DMS114 treated with DMSO at 0.1 percent for 48 hours (cell line): ENCODE results near the gene COL26A1.

ENCODE experiments used
- DNase-seq: peaks from one replicate; lab custom pipeline; 2025; ENCODE audit not compliant: unreplicated experiment; lab: John Stamatoyannopoulos, UW

The COL26A1 gene

DNA sequence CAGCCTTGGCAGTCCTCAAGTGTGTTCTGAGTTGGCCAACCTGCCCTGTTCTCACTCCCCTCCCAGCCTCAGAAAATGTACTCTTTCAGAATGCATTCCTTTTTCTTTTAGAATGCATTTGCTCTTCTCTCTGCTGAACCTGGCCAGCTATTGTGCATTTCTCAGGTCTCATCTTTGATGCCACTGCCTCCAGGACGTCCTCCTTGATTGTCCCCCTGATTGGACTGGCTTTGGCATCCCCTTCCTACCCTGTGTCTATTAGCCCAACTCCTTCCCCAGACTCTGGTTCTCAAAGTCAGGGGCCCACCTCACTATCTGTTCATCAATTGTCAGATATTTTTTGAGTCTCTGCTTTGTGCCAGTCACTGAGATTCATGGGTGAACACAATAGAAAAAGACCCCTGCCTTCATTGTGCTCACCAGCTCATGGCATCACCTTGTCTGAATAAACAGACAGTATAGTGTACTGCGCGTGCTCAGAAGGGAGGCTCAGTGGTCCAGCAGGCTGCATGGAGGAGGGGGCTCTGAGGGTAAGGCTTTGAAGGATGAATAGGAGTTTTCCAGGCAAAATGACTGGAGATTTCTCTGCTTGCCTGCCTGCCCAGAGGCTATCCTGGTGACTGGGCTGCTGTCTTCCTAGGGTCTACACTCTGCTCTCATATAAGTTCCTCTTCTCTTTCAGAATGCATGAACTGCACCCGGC is 169.9 kb downstream of the COL26A1 start:
- DNase-seq, result no peak

DNA sequence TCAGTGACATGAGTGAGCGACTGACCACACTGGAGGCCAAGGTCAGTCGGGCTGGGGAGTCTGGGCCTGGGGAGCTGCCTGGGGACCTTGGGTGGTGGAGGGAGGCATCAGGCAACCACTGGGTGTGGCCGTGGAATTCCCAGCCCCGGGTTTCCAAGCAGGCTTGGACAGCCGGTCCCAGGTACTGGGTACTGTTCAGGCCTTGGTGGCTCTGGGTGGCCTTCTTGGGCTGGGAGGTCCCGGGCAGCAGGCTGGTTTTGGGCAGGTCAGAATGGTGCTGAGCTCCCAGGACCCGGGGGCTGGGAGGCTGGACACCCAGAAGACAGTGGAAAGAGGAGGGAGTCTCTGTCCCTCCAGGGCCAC is 170.4 kb downstream of the COL26A1 start:
- DNase-seq, result no peak

DNA sequence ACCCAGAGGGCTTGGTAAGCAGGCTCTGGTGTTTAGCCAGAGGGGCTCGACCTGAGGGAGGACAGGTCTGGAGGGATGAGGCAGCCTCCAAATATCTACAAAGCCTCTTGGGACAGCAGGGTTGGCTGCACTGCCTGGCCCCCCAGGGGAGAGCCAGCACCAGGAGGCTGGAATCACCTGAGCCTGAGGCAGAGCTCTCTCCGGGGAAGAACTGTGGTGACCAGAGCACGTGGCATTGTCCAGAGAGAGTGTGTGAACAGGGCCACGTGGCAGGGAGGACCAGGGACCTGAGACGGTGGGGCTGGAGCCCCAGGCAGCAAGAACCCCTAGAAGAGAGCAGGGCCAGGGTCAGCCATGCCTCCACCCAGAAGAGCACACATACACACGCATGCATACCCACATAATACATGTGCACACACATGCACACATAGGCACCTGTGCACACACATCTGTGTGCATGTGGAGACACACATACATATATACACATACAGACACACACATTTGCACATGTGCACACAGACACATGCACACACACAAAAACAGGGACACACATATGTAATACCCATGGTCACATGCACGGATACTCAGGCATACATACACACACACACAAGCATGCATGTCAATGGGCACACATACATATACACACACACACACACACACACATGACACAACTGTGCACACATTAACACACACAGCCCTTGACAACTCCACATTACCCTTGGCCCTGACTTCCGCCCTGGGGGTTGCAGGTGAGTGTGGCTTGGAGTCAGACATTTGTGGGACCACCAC is 171.5 kb downstream of the COL26A1 start:
- no peak for DNase-seq

DNA sequence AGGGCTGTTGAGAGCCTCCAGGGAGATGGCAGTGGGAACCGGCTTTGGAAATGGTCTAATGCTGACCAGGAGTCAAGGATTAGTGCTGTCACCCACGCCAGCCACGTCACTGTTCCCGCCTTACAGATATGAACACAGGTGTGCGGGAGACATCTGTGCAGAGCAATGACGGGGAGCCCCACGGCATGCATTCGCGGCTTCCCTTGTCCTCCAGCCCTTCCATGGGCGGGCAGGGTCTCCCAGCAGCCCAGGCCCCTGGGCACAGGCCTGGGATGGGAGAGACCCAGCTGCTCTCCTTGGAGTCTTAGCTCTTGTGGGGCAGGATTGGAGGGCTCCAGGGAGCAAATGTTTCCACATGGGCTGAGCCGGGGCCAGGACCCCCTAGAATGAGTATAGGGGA is 172.2 kb downstream of the COL26A1 start:
- DNase-seq, result no peak

DNA sequence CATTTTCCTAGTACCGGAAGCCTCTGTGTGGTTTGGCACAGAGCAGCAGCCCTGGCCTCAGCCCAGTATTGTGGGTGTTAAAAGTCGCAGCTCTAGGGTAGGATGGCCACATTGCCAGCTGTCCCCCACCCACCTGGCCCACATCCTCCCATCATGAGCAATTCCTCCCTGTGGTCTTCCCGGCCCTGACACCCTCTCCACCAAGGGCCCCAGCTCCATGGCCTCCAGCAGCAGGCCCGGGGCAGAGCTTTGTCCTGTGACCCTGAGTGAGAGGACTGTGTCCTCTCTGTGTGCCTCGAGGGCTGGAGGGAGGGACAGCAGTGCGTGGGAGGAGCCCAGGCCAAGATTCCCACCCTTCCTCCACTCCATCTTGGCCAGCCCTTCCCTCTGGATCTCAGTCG is 172.7 kb downstream of the COL26A1 start:
- DNase-seq, result no peak

DNA sequence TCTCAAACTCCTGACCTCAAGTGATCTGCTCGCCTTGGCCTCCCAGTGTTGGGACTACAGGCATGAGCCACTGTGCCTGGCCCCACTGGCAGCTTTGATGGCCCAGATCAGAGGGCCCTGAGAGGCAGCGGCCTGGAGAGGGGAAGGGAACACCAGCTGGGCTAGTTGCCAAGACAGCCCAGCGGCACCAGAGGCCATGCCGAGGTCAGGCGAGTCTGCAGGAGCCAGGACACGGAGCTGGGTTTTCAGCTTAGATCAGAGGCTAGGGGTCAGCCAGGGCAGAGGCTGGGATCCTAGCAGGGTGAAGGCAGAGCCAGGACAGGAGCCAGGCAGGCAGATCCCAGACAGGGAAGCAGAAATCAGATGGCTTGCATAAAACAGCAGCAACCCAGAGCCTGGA is 173.6 kb downstream of the COL26A1 start:
- no peak for DNase-seq

DNA sequence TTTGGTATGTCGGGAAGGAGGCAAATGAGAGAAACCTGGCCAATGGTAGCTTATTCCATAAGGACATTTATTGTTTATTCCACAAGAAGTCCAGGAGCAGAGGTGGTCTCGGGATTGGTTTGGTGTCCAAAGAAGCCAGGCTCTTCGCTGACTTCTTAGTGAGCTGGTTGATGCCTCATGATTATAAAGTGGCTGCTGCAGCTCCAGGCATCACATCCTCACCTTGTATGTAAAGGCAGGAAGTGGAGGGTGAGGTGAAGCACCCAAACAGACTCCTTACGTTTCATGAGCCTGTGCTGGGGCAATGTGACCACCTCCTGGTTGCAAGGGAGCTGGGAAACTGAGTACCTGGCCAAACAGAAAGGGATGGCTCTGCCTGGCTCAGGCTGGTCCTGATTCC is 174.0 kb downstream of the COL26A1 start:
- no peak for DNase-seq

DNA sequence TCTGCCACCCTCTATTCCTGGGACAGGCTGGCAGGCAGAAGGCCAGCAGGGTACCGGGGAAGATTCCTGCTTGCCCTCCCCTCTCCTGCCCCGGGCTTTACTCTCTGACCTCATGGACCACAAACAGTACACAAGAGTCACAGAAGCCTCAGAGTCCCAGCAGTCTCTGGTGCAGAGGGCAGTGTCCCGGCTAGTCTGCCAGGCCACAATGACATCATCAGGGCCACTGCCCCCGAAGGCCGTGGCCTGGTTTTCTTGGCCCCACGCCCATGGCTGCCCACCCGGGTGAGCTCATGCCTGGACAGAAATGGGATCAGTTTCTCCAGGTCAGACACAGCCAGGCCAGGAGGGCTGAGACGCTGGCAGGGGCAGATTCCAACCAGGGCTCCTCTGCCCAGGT is 174.5 kb downstream of the COL26A1 start:
- no peak for DNase-seq

DNA sequence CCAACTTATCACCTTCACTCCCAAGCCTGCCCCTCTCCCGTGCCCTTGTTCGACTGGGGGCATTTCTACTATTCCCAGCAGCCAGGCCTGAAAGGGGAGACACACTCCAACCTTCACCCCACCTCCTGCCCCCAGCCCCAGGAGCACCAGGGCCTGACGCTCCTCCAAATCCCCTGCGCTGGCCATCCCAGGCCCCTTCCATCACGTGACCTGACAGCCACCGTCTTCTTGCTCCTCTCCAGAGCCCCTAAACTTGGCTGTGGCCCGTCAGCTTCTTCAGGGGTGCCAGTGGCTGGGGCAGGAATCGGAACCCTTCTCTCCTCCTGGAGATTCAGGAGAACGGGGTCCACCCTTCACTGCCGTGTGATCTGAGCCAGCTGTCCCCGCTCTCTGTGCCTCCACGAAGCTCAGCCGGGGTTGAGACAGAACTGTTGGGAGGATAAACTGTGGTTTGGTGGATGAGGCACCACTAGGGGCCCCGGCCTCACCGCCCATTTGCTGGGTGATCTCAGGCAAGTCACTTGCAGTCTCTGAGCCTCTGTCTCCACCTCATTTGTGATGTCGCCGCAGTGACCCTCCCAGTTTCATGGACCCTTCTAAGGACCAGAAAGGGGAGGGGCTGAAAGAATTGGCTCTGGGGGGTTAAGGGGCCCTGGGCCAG is 175.4 kb downstream of the COL26A1 start:
- DNase-seq, result no peak

DNA sequence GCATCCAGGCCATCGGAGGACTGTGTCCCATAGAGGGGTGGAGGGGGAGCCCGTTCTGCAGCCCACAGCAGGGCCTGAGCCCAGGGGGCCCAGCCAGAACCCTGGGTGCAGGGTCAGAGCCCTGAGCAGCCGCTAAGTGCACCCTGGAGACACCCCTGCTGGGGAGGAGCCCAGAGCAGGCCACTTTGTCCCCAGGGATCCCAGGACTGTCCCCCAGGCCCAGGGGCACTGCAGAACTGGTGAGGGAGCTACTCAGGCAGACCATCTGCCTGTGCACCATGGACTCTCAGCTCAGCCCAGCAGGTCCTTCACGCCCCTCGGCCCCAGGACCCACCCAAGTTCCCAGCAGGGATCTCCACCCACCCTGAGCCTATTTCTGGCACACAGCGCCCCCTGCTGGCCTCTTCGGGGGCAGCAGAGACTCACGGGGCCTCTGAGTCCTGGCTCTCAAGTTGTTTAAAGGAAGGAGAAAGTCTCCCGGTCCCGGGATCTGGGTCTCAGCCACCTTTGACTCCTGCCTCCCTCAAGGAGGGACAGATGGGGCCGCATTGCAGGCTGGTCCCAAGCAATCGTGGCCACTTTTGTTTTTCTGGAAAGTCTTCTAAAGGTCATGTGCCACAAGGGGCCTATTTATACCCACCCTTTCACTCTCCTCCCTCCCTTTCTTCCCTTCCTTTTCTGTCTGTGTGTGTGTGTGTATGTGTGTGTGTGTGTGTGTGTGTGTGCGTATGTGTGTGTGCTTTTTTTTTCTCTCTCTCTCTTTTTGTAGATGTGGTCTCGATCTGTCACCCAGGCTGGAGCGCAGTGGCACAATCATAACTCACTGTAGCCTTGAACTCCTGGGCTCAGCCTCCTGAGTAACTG is 176.2 kb downstream of the COL26A1 start:
- peak; percentile 20 for DNase-seq

DNA sequence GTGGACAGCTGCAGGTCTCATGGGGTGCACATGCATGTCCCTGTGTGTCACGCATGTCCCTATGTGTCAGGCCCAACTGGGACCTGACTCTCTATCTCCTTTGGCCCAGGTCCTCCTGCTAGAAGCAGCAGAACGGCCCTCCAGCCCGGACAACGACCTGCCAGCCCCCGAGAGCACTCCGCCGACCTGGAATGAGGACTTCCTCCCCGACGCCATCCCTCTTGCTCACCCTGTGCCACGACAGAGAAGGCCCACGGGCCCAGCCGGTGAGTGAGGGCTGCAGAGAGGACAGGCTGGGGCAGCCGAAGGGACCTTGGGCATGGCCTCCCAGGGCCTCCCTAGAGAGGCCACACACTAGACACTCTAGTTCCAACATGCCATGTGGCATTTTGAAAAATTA is 177.1 kb downstream of the COL26A1 start:
- no peak for DNase-seq

DNA sequence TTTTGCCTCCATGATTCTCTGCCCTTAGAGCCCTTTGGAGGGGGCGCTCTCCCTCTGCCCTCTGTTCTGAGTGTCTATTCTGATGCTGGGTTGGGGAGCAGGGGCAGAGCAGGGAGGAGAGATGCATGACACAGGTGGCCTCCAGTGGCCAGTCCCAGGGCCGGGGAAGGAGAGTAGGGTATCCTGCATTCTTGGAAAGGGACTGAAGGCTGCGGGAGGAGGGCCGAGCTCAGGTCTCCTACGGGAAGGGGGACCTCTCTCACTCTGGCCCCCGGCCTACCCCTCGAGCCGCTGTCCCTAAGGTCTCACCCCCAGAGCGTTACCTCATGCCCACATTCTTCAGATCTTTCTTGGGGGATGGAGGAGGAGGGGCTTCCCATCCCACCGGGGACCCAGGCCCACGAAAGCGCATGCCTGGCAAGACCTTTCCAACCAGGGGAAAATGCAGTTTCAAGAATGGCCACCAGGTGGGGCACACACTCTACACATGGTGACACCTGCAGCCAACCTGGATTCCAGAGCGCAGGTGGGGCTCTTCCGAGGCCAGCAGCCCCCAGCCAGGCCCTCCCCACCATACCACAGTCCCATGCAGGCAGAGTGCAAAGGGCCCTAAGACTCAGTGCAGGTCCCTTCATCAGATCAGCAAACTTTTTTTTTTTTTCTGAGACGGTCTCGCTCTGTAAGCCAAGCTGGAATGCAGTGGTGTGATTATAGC is 180.0 kb downstream of the COL26A1 start:
- DNase-seq, result peak; percentile 8

DNA sequence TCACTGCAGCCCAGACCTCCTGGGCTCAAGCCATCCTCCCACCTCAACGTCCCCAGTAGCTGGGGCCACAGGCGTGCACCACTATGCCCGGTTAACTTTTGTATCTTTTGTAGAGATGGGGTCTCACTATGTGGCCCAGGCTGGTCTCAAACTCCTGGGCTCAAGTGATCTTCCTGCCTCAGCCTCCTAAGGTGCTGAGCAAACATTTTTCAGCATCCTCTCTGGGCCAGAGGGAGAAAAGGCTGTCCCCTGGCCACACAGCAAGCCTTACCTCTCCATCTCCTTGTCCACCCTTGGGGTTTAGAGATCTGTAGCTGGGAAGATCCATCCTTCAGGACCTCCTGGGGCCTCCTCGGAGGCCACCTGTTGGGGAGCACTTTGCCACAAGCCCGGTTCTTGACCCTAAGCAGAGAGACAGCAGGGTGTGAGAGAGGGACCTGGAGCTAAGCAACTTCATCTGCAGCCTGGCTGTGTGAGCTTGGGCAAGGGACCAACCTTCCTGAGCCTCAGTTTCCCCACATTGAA is 180.6 kb downstream of the COL26A1 start:
- DNase-seq, result no peak

DNA sequence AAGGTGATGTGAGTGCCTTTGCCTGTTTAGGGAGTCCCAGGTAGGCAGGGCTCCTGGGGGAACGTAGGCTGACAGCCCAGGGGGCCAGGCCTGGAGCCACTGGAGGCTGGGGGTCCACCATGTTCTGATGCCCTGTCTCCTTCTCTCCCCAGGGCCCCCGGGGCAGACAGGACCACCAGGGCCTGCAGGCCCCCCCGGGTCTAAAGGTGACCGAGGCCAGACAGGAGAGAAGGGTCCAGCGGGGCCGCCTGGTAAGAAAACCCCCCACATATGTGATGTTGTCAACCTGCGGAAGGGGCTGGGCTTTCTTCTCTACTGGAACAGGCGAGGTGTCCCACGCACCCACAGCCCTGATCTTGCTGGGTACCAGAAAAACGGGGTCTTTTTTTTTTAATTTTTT is 181.2 kb downstream of the COL26A1 start:
- DNase-seq, result no peak

DNA sequence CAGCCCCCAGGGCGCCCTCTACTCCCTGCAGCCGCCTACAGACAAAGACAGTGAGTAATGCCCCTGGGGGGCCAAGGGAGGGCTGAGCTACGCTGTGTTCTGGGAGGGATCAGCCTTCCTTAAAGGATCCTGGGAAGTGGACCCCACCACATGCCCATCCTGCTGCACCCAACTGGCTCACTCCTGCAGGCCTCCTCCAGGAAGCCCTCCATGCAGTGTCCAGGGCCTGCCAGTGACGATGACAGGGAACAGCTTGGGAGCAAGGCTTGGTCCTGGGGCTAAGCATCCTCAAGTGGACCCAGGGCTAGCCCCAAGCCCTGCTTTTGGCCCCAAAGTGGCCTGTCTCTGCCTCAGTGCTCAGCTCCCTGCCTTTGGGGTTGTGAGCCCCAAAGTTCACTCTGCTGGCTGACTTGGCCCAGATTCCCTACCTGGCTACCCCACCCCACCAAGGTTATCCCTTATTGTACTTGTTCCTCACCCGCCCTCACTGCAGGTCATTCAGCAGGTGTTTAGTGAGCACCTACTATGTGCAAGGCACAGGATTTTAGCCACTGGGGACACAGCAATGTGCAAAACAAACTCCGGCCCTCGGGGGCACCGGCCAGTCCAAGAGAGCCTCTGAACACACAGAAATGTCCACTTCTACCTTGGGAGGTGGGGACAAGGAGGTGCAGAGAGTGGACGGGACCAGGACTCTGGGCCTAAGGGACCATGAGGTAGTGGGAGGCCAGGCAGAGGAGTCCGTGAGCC is 182.9 kb downstream of the COL26A1 start:
- DNase-seq, result no peak

DNA sequence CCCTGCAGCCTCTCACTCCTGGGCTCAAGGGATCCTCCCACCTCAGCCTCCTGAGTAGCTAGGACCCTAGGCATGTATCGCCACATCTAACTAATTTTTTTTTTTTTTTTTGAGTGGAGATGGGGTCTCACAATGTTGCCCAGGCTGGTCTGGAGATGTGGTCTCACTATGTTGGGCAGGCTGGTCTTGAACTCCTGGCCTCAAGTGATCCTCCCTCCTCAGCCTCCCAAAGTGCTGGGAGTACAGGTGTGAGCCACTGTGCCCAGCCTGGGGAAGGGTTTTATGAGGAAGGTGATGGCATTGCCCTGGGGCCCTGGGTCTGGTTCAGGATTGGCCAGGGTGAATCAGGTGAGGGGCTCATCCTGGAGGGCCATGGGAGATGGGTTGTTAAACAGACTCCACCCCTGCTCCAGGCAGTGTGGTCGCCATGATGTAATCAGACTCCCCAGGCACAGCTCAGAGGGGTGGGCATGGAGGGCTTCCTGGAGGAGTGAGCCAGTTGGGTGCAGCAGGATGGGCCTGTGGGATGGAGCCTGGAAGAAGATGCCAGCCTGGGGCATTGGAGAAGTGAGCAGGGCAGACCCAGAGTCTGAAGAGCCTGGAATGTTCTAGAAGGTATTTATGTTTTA is 183.7 kb downstream of the COL26A1 start:
- DNase-seq, result no peak

DNA sequence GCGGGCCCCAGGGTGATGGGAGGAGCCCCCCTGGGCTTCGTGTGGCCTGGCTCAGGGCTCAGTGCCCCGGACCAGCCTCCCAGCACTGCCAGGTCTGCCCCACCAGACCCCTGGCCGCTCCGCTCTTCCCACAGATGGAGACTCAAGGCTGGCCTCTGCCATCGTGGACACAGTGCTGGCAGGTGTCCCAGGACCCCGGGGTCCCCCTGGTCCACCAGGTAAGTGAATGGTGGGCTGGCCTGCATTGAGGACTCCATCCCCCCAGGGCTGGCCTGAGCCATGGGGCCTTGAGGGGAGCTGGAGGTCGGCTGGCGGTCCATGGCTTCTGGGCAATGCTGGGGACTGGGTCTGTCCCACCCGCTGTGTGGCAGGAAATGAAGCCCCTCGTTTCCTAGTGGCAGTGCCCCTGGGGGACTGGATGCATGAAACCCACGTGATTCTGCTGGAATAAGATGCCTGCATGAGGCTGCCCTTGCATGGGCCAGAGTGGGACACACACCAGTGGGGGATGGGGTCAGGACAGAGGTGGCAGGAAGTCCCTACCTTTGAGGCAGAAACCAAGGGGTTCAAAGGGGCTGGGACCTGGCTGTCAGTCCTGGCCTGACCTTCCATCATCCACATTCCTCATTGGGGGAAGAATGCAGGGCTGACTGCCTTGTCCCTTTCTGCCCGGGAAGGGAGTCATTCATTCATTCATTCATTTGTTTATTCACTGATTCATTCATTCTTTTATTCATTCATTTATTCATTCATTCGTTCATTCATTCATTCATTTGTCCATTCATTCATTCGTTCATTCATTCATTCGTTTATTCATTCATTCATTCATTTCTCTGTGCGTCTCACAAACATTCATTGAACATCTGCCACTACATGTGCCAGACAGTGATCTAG is 184.6 kb downstream of the COL26A1 start:
- DNase-seq, result no peak
